Endothelial cell of hepatic sinusoid (primary cell): ENCODE measurements around the gene CRYBB1.

Source experiments
- in situ Hi-C: cut with HindIII; loops from 2 replicates; pipeline ENCODE4 v1.10.0; 2017; ENCODE audit warnings: low sequenced_read_pairs

CRYBB1 gene

DNA sequence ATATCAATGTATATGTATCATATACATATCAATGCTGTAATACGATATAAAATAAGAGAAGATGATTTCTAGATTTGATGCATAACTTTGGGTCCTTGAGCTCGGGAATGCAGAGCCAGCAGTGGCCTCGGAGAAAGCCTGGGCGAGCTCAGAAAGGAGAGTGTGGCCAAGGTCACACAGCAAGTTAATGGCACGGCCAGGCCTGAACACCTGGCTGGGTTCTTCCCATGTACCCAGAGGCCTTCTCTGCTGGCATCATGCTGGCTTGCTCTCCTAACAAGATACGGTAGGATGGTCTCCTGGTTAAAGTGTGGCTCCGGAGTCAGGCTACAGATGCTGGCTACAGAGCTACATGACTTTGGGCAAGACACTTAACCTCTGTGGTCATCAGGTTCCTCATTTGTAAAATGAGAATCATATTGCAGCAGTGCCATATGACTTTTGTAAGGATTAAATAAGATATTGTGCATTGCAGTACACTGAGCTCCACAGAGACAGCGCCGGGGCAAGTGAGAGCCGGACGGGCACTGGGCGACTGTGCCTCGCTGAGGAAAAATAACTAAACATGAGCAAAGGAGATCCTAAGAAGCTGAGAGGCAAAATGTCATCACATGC is 57.8 kb downstream of the CRYBB1 start:
- in situ Hi-C loops = no loop called here

DNA sequence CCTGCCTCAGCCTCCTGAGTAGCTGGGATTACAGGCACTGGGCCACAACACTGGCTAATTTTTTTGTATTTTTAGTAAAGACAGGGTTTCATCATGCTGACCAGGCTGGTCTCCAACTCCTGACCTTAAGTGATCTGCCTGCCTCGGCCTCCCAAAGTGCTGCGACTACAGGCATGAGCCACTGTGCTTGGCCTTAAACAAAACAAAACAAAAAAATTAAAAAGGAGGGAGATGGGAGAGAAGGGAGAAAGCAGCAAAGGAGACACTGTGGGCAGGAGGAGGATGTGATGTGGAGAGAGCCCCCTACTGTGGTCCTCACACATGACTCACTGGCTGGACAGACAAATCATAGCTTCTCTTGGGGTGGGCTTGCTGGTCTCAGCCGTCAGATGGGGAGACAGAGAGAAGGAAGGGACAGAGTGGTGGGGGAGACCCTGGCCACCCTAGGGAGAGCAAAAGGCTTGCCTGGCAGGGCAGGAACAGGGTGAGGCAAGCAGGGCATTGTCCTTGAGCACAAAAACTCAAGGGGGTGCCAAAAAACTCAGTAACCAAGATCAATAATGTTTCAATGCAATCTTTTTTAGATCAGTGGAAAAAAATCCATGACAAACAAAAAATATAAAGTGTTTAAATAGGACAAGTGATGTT is 59.5 kb downstream of the CRYBB1 start:
- in situ Hi-C loops = no loop called here

DNA sequence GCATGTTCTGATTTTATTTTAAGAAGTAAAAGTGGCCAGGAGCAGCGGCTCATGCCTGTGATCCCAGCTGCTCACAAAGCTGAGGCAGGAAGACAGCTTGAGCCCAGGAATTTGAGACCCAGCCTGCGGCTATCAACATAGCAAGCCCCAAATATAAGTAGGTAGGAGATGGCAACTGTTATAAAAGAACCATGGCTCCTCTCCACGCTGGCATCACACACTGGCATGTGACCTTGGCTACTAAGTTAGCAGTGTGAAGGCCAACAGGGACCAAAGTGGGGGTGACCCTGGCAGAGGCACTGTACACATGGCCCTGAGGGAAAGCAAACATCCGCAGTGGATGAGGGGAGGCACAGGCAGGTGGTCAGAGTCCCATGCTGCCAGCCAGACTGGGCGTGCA is 60.9 kb downstream of the CRYBB1 start:
- in situ Hi-C loops = no loop called here

DNA sequence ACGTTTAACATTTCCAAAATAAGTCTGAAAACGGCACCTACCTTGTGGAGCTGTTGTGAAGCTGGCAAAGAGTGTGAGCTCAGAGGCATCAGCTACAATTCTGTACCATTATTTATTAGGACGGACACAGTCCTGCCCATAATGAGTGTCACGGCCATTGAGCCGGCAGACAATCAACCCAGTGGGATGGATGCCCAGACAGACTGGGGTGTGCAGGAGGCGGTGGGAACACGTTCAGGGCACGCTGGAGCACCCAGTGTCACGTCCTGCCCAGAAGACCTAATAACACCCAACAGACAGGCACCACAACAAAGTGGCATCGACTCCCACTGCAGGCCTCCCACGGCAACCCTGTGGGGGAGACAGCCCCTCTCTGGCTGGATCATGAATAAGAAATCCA is 62.3 kb downstream of the CRYBB1 start:
- in situ Hi-C loops = no loop called here

DNA sequence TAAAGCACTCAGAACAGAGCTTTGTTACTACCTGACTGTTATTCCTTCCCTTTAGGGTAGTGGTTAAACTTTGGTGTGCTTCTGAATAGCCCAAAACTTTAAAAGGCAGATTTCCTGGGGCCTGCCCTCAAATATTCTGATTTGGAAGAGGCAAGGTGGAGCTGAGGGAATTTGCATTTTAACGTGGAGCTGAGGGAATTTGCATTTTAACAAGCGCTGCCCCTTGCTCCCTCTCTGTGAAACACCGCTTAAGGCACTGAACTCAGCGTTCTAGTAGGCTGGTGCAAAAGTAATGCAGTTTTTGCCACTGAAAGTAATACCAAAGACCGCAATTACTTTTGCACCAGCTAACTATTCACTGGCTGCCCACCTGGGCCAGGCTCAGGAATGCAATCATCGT is 62.9 kb downstream of the CRYBB1 start:
- in situ Hi-C loops = no loop called here

DNA sequence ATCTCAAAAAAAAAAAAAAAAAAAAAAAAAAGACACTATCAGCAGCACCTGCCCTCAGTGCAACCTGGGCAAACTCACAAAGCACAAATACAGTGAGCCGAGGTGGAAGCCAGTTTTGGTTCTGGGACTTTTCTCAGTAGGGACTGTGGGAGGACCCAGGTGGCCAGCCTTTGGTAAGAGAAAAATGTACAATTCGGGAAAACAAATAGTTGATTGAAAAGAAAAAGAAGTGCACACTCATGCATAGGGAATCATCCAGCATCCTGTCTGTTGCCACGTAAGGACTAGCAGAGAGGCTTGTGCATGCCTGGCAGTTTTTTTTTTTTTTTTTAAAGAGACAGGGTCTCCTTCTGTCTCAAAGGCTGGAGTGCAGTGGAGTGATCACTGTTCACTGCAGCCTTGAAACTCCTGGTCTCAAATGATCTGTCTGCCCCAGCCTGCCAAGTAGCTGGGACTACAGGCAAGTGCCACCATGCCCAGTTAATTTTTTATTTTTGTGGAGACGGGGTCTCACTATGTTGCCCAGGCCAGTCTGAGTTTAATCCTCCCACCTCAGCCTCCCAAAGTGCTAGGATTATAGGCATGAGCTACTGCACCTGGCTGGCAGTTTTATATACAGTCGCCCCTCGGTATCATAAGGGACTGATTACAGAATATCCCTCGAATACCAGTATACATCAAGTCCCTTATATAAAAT is 64.6 kb downstream of the CRYBB1 start:
- in situ Hi-C loops = no loop called here

DNA sequence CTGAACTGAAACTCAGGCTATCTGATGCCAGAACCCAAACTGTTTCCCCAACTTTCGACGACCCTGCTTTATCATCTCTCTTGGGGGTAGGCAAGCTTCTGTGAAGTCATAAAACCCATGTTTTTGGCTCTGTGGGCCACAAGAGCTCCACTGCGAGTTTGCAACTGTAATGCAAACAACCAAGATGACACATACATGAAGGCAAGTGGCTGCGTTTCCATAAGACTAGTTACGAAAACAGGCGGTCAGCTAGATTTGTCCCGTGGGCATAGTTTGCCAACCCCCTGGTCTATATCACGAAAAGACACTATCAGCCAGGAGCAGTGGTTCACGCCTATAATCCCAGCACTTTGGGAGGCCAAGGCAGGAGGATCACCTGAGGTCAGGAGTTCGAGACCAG is 65.4 kb downstream of the CRYBB1 start:
- in situ Hi-C loops = no loop called here

DNA sequence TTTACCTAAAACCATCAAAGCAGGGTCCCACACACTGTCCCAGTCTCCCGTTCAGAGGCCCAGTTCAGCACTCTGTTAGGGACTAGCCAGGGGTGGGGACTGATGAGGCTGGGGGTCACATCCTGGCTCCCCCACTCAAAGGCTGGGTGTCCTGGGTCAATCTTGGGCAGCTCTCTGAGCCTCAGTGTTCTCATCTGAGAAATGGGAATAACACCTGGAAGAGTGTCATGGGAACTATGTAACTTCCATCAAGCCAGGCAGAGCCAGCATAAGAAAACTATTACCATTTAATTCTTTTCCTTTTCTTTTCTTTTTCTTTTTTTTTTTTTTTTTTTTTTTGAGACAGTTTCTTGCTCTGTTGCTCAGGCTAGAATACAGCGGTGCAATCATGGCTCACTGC is 66.3 kb downstream of the CRYBB1 start:
- in situ Hi-C loops = no loop called here

DNA sequence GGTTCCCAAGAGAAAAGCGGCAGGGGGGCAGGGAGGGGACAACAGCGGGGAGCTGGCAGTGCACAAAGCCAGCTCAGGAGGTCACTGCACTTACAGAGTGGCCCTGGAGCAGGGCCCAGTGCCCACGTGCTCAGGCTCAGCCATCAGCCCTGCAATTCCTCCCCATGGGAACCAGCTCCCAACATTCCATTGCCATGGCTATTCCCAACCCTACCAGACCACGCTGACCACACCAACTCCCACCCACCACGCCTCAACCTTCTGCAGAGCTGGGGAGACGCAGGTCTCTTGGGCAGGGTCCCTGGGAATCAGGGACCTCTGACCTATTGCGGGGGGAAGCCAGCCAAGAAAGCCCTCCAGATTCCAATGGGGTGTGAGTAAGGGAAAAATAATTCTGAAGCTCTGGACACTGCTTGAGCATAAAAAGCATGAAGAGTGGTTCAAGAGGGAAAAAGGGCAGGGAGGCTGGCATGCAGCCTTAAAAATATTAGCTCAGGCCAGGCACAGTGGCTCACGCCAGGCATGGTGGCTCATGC is 67.3 kb downstream of the CRYBB1 start:
- in situ Hi-C loops = no loop called here

DNA sequence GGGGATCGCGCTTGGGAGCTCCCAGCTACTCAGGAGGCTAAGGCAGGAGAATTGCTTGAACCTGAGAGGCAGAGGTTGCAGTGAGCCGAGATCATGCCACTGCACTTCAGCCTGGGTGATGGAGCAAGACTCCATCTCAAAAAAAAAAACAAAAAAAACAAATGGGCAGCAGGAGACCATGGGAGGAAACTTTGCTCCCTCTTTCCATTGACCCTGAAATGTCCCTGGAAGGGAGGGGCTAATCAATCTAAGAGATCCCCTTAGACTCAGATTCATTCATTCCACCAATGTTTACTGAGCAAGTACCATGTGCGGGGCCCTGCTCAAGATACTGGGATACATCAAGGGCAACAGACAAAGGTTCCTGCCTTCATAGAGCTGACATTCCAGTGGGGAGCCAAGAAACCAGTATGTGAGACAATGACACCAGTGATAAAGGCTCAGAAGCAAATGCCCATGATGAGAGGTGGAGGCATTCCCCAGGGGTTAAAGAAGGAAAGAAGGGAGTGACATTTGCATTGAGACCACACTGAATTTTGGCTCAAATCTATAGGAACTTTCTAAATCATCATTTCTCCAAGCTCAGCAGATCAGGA is 67.8 kb downstream of the CRYBB1 start:
- in situ Hi-C loops = no loop called here
